Hepatocyte (in vitro differentiated cells): ENCODE data around the gene DCDC2.

Experiments used
- CTCF ChIP-seq: fragments of 200-600 bp; sonication (generic); IDR thresholded peaks from 2 replicates; pipeline ENCODE4 v1.5.1; 2016; ENCODE audit warnings: antibody characterized with exemption, mild to moderate bottlenecking; ENCODE audit not compliant: poor library complexity
- EZH2 ChIP-seq: fragments of 200-600 bp; sonication (generic); IDR thresholded peaks from 2 replicates; pipeline ENCODE4 v1.6.1; 2016; ENCODE audit warnings: antibody characterized with exemption, mild to moderate bottlenecking, borderline replicate concordance
- EZH2phosphoT487 ChIP-seq: fragments of 200-600 bp; sonication (generic); IDR thresholded peaks from one replicate; pipeline ENCODE4 v1.6.1; 2018; ENCODE audit warnings: antibody characterized with exemption, mild to moderate bottlenecking, low read depth, moderate library complexity; ENCODE audit not compliant: unreplicated experiment, severe bottlenecking

DNA sequence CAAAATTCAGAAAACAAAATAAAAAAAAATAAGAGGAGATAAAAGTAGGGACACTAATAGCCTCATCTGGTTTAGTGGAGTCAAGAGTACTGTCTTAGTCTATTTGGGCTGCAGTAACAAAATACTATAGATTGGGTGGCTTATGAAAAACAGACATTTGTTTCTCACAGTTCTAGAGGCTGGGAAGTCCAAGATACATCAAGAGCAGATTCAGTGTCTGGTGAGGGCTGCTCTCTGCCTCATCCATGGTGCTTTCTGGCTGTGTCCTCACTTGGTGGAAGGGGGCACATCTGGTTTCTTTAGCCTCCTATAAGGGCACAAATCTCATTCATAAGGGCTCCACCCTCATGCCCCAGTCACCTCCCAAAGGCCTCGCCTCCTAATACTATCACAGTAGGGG, 205.8 kb downstream of the DCDC2 start:
- no peak for TF ChIP-seq CTCF
- TF ChIP-seq EZH2, result no peak
- TF ChIP-seq EZH2phosphoT487, result no peak
